ENCODE results near the gene KPNA1. TPM values are rescaled to one million over a fixed set of nuclear protein-coding genes. Genes with fewer than 3 reads are reported as not detected.

KPNA1 gene
- total and polyA plus RNA-seq, 4 donors = 10.8 to 55.2 (median 28.9) TPM

DNA sequence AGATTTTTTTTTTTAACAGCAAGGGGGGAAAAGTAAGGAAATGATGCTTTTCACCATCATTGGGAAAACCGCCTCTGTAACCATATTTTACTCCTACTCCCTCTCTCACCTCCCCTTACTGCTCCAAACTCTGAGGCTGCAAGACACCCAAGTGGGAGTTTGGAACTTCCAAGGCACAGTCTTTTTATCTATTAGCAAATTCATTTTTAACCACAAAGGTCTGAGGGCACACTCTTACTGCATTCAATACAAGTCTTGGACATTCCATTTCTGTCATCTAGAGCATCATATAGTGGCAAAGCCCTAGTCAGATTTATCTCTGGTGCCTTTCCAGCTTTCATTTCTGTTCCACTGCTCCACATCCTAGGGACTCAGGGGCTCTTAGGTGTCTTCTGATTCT, 117.5 kb downstream of the KPNA1 start:
- TF ChIP-seq, protein P1, sequence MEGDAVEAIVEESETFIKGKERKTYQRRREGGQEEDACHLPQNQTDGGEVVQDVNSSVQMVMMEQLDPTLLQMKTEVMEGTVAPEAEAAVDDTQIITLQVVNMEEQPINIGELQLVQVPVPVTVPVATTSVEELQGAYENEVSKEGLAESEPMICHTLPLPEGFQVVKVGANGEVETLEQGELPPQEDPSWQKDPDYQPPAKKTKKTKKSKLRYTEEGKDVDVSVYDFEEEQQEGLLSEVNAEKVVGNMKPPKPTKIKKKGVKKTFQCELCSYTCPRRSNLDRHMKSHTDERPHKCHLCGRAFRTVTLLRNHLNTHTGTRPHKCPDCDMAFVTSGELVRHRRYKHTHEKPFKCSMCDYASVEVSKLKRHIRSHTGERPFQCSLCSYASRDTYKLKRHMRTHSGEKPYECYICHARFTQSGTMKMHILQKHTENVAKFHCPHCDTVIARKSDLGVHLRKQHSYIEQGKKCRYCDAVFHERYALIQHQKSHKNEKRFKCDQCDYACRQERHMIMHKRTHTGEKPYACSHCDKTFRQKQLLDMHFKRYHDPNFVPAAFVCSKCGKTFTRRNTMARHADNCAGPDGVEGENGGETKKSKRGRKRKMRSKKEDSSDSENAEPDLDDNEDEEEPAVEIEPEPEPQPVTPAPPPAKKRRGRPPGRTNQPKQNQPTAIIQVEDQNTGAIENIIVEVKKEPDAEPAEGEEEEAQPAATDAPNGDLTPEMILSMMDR (IDR thresholded peaks at IDR 0.05; ENCODE audit: control extremely low read depth, extremely low read depth) = no peak
- no peak for DNase-seq
- H3K36me3 ChIP-seq (ENCODE audit: control insufficient read depth in 4 of 4, insufficient read depth in 4 of 4, low read length in 4 of 4) = peaks cover 0 to 5% (median 3%) of the 10 kb centered on the region in 4 donors
- no peaks in the 10 kb centered on the region for H3K27me3 ChIP-seq (ENCODE audit: control insufficient read depth in 3 of 3, insufficient read depth in 3 of 3, low read length in 2 of 3)
- no peak for ATAC-seq (ENCODE audit: insufficient read depth, low FRiP score)
- H3K4me3 ChIP-seq = no peak overlapping the region
- peaks cover 0 to 10% (median 0%) of the 10 kb centered on the region in 5 donors for H3K4me1 ChIP-seq (ENCODE audit: control insufficient read depth in 5 of 5, insufficient read depth in 5 of 5, low read length in 5 of 5)
- H3K27ac ChIP-seq (ENCODE audit: low read depth in 1 of 2, low read length in 1 of 2) = no peak overlapping the region
- no peak overlapping the region for H3K9ac ChIP-seq (ENCODE audit: insufficient read depth in 1 of 2, low read length in 2 of 2)
- WGBS, 2 donors = 88 to 94% methylated on average over 1 of the region's 1 CpG
- H3K9me3 ChIP-seq (ENCODE audit: control insufficient read depth in 4 of 4, insufficient read depth in 3 of 4, low read length in 3 of 4) = no peaks in the 10 kb centered on the region

DNA sequence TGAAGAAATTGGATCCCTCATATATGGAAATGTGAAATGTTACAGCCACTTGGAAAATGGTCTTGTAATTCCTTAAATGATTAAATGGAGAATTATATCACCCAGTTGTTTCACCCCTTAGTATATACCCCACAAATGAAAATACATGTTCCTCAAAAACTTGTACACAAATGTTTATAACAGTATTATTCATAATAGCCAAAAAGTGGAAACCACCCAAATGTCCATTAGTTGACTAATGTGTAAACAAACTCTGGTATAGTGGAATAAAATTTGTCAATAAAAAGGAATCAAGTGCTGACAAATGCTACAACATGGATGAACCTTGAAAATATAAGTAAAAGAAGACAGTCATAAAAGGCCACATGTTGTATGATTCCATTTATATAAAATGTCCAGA, 118.2 kb downstream of the KPNA1 start:
- Histone ChIP-seq H3K4me1 (ENCODE audit: control insufficient read depth in 5 of 5, insufficient read depth in 5 of 5, low read length in 5 of 5) (peaks cover 0 to 15% (median 0%) of the 10 kb centered on the region in 5 donors), H3K36me3 (ENCODE audit: control insufficient read depth in 4 of 4, insufficient read depth in 4 of 4, low read length in 4 of 4) (peaks cover 0 to 5% (median 3%) of the 10 kb centered on the region in 4 donors), H3K9ac (ENCODE audit: insufficient read depth in 1 of 2, low read length in 2 of 2) (no peak overlapping the region), H3K27ac (ENCODE audit: low read depth in 1 of 2, low read length in 1 of 2) (no peak overlapping the region), H3K4me3 (no peak overlapping the region), H3K27me3 (ENCODE audit: control insufficient read depth in 3 of 3, insufficient read depth in 3 of 3, low read length in 2 of 3) (no peaks in the 10 kb centered on the region), H3K9me3 (ENCODE audit: control insufficient read depth in 4 of 4, insufficient read depth in 3 of 4, low read length in 3 of 4) (no peaks in the 10 kb centered on the region)
- ATAC-seq (ENCODE audit: insufficient read depth, low FRiP score) = no peak
- TF ChIP-seq, protein P1 (IDR thresholded peaks at IDR 0.05; ENCODE audit: control extremely low read depth, extremely low read depth) = no peak
- DNase-seq = no peak

DNA sequence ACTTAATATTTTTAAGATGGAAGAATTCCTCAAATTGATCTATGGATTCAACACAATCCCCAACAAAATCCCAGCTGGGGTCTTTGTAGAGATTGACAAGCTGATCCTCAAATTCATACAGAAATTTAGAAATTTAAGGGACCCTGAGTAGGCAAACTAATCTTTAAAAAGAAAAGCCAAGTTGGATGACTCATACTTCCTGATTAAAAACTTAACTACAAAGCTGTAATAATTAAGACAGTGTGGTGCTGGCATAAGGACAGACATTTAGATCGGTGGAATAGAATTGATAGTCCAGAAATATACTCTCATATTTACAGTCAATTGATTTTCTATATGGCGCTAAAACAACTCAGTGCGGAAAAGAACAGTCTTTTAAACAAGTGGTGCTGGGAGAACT, 119.2 kb downstream of the KPNA1 start:
- Histone ChIP-seq H3K9me3 (ENCODE audit: control insufficient read depth in 4 of 4, insufficient read depth in 3 of 4, low read length in 3 of 4) (no peaks in the 10 kb centered on the region), H3K36me3 (ENCODE audit: control insufficient read depth in 4 of 4, insufficient read depth in 4 of 4, low read length in 4 of 4) (peaks cover 0 to 5% (median 3%) of the 10 kb centered on the region in 4 donors), H3K4me3 (no peak overlapping the region), H3K27ac (ENCODE audit: low read depth in 1 of 2, low read length in 1 of 2) (no peak overlapping the region), H3K9ac (ENCODE audit: insufficient read depth in 1 of 2, low read length in 2 of 2) (no peak overlapping the region), H3K4me1 (ENCODE audit: control insufficient read depth in 5 of 5, insufficient read depth in 5 of 5, low read length in 5 of 5) (peaks cover 0 to 24% (median 0%) of the 10 kb centered on the region in 5 donors), H3K27me3 (ENCODE audit: control insufficient read depth in 3 of 3, insufficient read depth in 3 of 3, low read length in 2 of 3) (no peaks in the 10 kb centered on the region)
- no peak for ATAC-seq (ENCODE audit: insufficient read depth, low FRiP score)
- TF ChIP-seq, protein P1 (IDR thresholded peaks at IDR 0.05; ENCODE audit: control extremely low read depth, extremely low read depth) = no peak
- no peak for DNase-seq
- WGBS, 2 donors = 64 to 65% methylated on average over 3 of the region's 3 CpGs

DNA sequence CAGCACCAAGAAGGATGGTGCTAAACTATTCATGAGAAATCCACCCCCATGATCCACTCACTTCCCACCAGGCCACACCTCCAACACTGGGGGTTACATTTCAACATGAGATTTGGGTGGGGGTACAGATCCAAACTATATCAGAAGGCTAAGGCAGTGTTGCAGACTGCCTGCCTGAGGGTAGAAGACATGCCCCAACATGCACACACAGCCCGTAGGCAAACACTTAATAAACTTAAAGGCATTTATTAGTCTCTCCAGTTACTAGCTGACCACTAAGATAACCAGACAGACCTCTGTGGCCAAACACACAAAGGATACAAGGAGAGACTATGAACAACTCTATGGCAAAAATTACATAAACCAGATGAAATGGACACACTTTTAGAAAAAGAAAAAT, 120.6 kb downstream of the KPNA1 start:
- TF ChIP-seq, protein P1 (IDR thresholded peaks at IDR 0.05; ENCODE audit: control extremely low read depth, extremely low read depth) = no peak
- H3K9me3 ChIP-seq (ENCODE audit: control insufficient read depth in 4 of 4, insufficient read depth in 3 of 4, low read length in 3 of 4) = no peaks in the 10 kb centered on the region
- H3K27me3 ChIP-seq (ENCODE audit: control insufficient read depth in 3 of 3, insufficient read depth in 3 of 3, low read length in 2 of 3) = no peaks in the 10 kb centered on the region
- H3K9ac ChIP-seq (ENCODE audit: insufficient read depth in 1 of 2, low read length in 2 of 2) = no peak overlapping the region
- 79 to 90% methylated on average over 1 of the region's 1 CpG for WGBS, 2 donors
- no peak overlapping the region for H3K27ac ChIP-seq (ENCODE audit: low read depth in 1 of 2, low read length in 1 of 2)
- DNase-seq = no peak
- no peak for ATAC-seq (ENCODE audit: insufficient read depth, low FRiP score)
- peaks cover 0 to 27% (median 0%) of the 10 kb centered on the region in 5 donors for H3K4me1 ChIP-seq (ENCODE audit: control insufficient read depth in 5 of 5, insufficient read depth in 5 of 5, low read length in 5 of 5)
- no peak overlapping the region for H3K4me3 ChIP-seq
- H3K36me3 ChIP-seq (ENCODE audit: control insufficient read depth in 4 of 4, insufficient read depth in 4 of 4, low read length in 4 of 4) = peaks cover 0 to 5% (median 3%) of the 10 kb centered on the region in 4 donors

Measured in lung (tissue), 12 donors.